ENCODE data around the gene PLEKHA3.
A peak's percentile ranks its signal among the peaks of the same experiment; 100 is the strongest.

Gene PLEKHA3

DNA sequence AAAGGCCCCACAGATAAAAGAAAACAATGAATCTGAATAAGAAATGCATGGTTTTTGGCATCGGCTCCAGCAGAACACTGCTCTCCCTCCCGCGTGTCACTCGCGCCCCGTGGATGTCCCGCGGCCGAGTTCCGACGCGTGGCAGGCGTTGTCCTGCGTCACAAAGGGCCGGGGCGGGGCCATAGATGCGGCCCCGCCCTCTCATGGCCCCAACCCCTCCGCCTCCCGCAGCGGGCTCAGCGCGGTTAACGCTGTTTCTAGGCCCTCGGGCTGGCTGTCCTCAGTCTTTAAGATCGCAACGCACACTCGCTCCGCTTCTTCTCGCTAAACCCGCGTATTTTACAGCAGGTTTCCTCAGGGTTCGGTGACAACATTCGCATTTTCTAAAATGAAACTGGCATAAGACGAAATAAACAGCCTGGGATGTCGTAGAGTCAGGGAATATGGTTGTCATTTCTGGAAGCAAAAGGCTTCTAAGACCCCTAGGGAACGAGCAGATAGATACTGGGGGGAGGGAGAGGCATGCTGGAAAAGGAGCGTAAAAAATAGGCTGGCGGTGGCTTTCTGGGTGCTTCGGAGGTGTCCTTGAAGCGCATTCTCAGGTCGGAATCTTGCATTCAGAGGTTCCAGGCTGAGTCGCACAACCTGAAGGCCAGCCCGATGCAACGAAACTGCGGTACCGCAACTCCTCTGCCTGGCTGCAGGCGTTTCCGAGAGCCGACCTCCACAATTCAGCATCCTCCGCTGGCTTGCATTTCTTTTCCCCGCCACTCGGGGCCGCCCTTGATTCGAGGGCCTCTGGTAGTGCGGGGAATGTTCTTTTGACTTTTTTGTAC lies 1.6 kb upstream of the PLEKHA3 start, which contains the start of gene FKBP7:
TSS of gene FKBP7 (minus strand) at position 162 of the 836 bp plus-strand sequence. CDS start at position 61, 101 bp downstream.
- peak; percentile 63 to 70 for DNase-seq (ENCODE audit: low read depth in 2 of 2)

DNA sequence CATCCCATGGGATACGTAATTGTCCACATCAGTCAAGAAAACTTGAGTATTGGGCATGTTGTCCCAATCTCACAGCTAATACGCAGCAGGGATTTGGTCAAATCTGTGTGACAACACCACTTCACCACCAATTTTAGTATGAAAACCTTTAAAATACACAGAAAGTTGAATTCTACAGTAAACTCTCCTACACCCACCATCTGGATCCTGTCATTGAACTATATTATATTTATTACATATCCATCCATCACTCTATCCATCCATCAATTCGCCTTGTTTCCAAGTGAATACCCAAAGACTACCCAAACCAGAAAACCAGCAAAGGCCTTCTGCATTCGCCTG lies 1.0 kb upstream of the PLEKHA3 start:
- DNase-seq (ENCODE audit: low read depth in 2 of 2): no peak

DNA sequence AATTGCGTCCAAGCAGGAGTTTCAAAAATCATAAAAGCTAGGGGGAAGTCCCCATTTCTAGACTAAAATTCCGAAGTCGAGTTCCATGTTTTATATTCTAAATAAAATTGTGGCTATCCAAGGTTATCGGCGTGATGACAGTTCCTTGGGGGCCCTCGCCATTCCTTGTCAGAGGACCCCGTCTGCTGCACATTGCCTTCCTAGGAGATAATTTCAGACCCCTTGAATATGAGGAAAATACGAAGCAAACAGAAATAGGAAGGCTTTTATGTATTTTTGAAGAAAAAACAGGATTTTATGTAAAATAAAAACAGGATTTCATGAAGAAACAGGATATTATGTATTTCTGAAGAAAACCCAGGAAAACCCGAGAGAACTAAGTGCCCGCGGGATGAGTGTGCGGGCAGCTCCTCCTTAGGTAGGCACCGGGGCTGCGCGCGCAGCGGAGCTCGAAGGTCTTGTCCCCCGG lies 465 bp upstream of the PLEKHA3 start:
- no peak for DNase-seq (ENCODE audit: low read depth in 2 of 2)

DNA sequence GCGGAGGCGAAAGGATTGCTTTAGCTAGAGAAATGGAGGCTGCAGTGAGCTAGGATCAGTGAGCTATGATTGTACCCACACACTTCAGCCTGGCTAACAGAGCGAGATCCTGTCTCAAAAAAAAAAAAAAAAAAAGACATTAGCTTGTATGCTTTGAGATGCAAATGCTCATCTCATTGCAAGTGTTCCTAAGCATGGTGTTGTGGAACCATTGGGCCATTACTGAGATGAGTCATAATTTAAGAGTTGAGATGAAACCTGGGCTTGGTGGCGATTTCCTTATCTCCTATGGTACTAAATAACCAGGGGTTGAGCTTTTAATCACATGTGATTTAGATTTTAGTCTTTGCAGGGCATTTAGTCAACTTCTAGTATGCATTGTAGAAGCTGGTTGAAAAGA lies 2.2 kb downstream of the PLEKHA3 start:
- no peak for DNase-seq (ENCODE audit: low read depth in 2 of 2)

DNA sequence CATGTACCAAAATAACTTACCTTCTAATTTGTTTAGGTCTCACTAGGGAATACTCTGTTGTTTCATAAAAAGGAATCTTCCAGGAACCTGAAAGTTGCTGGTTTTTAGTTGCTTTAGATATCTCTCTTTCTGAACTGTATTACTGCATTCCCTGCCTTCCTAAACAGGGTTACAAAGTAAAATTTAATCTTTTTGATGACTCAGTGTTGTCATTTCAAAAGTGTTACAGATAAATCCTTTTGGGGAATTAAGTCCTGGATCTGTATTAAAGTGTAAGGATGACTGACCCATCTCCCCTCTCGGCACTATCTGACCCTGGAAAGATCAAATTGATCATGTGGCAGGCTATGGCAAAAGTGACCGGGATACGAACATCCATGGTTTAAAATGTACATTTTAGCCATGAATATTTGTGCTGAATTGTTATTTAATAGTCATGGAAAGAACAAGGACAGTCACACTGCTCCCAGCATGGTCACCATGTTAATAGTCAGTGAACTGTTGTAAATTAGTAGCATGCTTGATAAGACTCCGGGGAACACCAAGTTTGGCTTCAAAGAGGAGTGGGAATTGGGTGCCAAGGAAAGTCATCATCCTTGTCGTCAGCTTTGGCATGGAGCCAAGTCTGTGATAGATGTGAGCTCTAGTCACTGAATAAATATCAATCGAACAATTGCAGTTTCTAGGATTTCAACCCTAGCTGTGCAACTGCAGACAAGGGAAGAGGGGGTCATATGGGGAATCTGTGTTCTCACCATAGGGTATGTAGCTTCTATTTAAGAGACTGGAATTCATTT lies 4.2 kb downstream of the PLEKHA3 start:
- DNase-seq (ENCODE audit: low read depth in 2 of 2): no peak

DNA sequence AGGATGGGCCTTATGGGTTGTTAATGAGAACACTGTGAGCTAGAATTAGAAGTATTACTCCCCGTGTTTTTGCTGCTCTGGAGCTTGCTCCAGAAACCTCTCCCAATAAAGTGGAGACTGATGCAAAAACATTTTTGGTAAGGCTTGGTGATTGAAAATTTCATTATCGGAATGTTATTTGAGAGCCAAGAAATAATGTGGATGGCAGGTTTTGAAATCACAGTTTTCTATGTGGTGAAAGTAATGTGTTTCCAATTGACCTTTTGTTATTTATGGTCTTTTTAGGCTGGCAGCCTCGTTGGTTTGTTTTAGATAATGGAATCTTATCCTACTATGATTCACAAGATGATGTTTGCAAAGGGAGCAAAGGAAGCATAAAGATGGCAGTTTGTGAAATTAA lies 5.1 kb downstream of the PLEKHA3 start:
- no peak for DNase-seq (ENCODE audit: low read depth in 2 of 2)

DNA sequence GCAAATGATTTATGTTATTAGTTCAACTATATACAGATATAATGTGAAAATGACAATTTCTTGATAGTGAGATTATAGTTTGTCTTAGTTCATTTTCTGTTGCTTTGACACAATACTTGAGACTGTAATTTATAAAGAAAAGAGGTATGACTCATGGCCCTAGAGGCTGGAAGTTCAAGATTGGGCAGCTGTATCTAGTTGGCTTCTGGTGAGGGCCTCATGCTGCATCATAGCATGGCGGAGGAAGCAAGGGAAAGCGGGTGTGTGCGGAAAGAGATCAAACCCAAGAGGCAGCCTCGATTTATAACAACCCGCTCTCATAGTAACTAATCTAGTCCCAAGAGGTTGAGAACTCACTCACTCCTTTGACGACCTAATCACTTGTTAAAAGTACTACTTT lies 11.4 kb downstream of the PLEKHA3 start:
- DNase-seq (ENCODE audit: low read depth in 2 of 2): no peak

DNA sequence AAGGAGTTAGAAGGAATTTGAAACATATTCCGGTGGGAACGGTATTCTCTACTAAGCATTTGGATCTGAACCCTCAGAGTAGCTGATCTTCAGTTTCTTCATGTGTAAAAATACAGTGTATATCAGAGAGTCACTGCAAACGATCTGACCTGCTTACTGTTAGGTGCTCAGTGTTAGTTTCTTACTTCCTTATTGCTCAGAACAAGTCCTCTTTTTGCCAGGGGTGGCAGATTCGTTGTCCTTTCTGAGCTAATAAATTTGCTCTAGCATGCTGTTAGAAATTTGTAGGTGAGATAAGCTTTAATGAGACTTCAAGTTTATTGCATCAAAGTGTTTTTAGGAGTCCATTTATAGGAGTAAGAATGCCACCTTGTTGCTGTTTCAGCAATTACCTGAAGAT lies 15.8 kb downstream of the PLEKHA3 start:
- DNase-seq (ENCODE audit: low read depth in 2 of 2): no peak

DNA sequence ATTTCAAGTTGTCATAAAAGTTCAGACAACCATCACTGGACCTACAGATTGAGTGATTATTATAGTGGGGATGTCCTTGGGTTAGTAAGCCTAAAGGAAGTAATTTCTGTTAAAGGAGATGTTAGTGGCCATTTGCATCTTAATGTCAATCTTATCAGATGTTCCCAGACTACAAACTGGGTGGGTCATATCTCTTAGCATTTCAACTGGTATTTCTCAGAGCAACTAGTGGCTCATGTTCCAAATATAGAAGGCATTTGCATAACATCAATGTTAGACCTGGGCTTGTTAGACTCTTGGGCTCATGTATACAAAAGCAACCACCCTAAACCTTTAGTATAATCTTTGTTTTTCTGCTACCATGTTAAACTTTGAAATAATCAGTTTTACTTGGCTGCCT lies 17.9 kb downstream of the PLEKHA3 start:
- no peak for DNase-seq (ENCODE audit: low read depth in 2 of 2)

DNA sequence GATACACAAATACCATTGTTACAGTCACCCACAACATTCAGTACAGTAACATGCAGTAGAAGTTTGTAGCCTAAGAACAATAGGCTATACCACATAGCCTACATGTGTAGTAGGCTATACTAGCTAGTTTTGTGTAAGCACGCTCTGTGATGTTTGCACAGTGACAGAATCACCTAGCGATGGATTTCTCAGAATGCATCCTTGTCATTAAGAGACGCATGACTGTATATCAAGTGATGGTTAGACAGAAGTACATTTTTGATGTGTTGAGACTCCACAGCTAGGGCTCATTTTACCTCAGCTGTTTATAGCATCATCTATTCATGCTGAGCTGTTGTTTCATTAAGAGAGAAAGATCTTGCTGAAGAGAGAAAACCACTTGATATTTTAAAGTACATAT lies 19.4 kb downstream of the PLEKHA3 start:
- no peak for DNase-seq (ENCODE audit: low read depth in 2 of 2)

DNA sequence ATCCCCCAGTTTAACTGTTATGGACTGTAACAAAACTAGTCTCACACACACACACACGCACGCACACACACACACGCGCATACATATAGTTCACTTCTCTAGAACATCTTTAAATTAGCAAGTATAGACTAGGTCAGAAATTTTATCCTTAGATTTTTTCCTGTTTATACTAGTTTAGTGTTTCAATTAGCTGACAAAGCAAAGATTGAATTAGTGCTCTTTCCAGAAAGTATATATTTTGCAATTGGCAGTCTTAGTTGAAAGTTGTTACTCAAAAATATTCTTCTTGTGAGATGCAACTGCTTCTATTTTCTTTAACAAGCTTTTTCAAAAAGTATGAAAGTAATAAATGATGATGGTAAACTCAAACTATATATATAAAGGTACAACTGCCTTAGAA lies 22.5 kb downstream of the PLEKHA3 start:
- DNase-seq (ENCODE audit: low read depth in 2 of 2): no peak

DNA sequence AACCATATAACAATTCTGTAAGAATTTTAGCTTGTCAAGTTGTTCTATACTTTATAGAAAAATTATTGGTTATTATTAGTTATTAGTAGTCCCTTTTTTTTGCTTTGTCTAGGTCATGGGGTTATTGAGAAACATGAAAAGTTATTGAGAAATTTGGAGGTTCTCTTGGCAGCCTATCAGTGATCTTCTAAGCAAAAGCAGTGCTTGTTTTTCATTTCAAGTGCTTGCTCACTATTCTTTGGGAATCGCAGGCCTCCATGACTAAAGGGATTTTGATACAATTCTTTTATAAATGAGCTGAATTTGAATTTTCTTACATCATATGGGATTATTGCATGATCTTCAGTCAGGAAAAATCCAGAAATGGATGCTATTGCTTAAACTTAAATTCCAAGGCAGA lies 25.8 kb downstream of the PLEKHA3 start:
- DNase-seq (ENCODE audit: low read depth in 2 of 2): no peak

DNA sequence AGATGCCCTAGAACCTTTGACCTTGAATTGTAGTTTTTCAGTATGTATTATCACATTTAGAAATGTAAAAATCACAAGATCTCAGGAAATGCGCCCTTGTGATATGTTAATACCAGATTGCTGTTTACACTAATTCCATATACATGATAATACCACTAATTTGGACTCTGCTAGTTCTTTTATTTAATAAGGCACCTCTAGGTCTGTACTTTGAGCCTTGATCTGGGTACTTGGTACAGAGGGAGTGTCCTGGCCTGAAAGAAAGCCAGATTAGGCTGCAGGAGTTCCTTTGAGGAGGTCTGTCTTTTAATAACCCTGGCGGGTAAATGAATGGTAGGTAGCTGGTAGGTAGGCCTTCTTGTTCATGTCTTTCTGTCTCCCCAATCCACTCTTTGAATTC lies 26.3 kb downstream of the PLEKHA3 start:
- DNase-seq (ENCODE audit: low read depth in 2 of 2): no peak

DNA sequence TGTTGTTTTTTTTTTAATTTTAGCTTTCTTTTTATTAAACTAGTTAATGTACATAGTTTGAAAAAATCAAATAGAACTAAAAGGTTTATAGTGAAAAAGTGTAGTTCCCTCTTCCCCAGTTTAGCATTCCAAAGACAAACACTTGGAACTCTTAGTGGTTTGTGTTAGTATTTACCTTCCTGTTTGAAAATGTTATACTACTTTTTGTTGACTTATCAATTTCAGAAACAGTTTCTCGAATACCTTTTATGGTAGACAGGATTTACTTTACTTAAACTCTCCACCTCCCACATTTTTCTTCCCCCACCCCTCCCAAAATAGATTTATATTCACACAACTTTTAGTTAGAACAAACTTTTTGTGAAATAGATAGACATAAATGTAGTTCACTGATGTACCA lies 26.7 kb downstream of the PLEKHA3 start:
- no peak for DNase-seq (ENCODE audit: low read depth in 2 of 2)

DNA sequence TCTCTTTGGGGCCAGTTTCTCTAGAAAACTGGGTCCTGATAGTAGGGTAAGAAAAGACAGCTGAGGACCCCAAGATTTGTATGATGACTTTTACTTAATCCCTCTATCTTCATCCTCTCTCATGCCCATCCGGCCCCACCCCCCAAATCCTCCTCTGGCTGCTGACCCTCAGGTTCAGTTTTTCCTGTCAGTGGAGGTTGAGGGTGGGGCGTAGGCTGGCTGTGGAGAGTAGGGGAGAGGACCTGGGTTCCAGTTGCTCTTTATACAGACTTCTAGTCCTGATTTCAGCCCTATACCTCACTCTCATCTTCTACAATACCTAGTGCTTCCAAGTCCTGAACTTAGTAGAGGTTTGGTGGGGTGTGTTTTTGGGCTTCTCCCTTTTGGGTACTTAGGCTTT lies 28.4 kb downstream of the PLEKHA3 start:
- no peak for DNase-seq (ENCODE audit: low read depth in 2 of 2)

DNA sequence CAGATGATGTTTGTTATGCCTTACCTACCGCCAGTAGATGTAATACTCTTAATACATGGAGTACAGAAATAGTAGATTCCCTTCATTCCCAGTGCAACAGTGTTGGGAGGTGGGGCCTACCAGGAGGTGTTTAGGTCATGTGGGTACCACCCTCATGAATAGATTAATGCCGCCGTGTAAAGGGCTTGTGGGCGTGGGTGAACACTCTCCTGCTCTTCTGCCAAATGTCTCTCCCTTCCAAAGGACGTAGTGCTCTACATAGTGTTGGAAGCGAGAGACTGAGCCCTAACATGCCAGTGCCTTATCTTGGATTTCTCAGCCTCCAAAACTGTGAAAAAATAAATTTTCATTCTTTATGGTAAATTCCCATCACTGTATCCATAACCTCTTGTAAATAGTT lies 30.1 kb downstream of the PLEKHA3 start:
- no peak for DNase-seq (ENCODE audit: low read depth in 2 of 2)

DNA sequence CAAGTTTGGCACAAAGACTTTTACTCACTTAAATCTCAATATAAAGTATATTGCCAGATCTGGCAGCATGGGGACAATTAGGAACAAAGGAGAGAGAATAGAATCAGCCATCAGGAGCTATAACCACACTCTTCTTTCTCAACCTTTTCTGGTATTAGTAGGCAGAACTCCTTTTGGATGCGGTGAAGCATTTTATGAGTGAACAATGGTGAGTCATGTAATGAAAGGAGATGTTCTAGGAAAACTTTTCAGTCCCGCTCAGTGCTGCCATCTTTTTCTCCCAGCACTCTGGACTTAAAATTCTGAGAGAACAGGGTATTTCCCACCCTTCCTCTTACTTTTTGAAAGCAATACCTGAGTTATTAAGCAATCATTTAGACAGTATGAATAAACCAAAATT lies 32.2 kb downstream of the PLEKHA3 start:
- DNase-seq (ENCODE audit: low read depth in 2 of 2): no peak

DNA sequence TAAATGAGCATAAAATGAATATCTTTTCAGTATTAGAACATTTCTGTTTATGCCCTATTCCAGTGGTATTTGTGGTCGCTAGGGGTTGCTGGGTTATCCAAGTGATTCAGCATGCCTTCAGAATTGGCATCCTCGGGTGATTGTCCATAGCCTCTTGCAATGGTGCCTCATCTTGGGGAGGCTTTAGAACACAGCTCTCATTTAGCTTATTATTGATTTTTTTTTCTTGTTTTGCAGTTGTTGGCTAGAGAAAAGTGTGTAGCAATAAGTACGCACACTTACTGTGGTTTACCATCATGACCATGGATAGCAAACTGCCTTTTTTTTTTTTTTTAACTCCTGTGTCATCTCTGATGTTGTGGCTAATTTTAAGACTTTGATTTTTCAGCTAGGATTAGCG lies 33.6 kb downstream of the PLEKHA3 start:
- no peak for DNase-seq (ENCODE audit: low read depth in 2 of 2)

DNA sequence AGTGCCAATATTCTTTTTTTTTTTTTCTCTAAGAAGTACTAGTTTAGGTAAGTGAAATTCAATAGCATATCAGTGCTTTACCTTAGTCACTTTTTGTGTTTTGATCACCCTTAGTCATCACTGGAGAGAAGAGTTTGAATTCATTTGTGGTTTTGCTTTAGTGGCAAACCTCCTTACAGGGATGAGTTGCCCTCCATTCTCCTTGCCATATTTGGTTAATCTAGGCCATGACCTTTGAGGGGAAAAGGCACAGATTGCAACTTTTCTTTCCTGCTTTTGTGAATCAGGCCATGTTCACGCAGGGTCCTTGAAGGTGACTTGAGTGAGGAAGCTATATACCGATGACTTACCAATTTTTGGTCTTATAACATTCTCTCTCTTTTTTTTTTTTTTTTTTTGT lies 34.4 kb downstream of the PLEKHA3 start:
- DNase-seq (ENCODE audit: low read depth in 2 of 2): no peak

DNA sequence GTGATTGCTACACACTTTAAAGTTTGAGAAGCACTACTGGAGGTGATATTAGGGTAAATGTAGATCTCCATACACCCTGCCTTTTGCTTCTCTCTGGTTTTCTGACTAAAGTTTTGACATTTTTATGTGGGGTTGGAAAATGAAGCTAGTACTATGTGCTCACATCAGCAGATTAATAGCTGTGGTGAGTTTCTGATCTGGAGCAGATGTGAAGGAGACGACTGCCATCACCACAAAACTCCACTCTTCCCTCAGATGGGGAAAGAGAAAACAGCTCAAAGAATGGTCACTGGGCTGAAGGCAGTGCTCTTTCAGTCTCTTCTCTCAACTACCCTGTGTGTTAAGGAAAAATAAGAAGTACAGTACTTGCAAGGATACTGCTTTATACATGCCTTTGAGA lies 37.2 kb downstream of the PLEKHA3 start:
- DNase-seq (ENCODE audit: low read depth in 2 of 2): no peak

DNA sequence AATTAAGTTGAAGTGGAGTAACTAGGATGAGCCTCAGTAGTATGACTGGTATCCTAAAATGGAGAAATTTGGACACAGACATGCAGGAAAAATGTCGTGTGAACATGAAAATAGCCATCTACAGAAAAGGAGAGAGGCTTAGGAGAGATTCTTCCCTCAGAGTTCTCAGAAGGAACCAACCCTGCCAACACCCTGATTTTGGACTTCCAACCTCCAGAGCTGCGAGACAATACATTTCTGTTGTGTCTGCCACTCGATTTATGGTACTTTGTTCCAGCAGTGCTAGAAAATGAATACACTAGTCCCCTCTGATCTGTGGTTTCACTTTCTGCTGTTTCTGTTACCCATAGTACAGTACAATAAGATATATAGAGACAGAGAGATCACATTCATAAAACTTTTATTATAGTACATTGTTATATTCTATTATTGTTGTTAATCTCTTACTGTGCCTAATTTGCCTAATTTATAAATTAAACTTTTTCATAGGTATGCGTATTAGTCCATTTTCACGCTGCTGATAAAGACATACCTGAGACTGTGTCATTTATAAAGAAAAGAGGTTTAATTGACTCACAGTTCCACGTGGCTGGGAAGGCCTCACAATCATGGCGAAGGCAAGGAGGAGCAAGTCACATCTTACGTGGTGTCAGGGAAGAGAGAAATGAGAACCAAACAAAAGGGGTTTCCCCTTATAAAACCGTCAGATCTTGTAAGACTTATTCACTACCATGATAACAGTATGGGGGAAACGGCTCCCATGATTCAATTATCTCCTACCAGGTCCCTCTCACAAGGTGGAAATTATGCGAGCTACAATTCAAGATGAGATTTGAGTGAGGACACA lies 41.3 kb downstream of the PLEKHA3 start:
- no peak for DNase-seq (ENCODE audit: low read depth in 2 of 2)

DNA sequence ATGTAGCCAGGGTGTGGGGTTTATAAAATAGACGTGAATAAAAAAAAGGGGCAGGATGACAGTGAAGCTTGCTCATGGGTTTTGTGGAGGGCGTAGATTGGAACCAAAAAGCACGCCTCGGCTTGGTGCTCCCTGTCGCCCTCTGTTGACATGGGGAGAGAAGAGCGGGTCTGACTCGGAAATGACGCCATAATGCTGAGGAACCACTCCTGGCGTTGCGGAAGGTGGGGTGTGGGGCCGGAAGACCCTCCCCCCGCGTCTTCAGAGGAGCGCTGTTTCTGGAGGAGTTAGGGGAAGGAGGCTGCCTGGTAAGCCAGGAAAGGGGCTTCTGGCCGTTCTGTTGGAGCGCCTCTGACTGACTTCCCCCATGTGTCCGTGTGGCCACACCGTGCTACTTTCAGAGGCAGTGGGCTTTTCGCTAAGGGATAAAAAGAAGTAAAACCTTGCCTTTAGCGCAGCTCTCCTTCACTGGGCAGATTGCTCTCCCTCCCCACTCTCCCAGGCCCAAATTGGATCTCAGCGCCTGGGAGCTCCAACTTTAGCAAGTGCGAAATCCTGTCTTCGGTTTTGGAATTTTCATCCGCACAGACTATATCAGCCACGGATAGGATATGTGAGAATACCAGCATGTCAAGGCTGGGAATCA lies 42.8 kb downstream of the PLEKHA3 start:
- peak; percentile 65 to 66 for DNase-seq (ENCODE audit: low read depth in 2 of 2)

Measured in activated CD8-positive, alpha-beta memory T cell treated with anti-CD3 and anti-CD28 coated beads for 4 hours (primary cell).